Muscle of back (tissue), 11 donors: ENCODE measurements around the gene ZNF408. TPM values are rescaled to one million over a fixed set of nuclear protein-coding genes. Genes with fewer than 3 reads are reported as not detected.
"Not testable (repeated sequence)": the region's sequence is repeated elsewhere in the genome, so short reads cannot be mapped to it uniquely, and the experiment has no call there.

ENCODE experiments used
- DNase-seq, 3 donors: peaks; one replicate each; pipeline versions ENCODE4 v3.0.0 to v3.0.0-alpha.2; 2013
- polyA plus RNA-seq, 10 donors: library from polyadenylated mRNA; unstranded; fragments of 120-200 nt; gene quantifications; one replicate each; pipeline ENCODE4 v1.2.1, GENCODE V29; 2013; ENCODE audit not compliant: insufficient read length in 10 of 10

ZNF408 gene
- polyA plus RNA-seq, 10 donors, result 5.4 to 14.6 (median 6.9) TPM

DNA sequence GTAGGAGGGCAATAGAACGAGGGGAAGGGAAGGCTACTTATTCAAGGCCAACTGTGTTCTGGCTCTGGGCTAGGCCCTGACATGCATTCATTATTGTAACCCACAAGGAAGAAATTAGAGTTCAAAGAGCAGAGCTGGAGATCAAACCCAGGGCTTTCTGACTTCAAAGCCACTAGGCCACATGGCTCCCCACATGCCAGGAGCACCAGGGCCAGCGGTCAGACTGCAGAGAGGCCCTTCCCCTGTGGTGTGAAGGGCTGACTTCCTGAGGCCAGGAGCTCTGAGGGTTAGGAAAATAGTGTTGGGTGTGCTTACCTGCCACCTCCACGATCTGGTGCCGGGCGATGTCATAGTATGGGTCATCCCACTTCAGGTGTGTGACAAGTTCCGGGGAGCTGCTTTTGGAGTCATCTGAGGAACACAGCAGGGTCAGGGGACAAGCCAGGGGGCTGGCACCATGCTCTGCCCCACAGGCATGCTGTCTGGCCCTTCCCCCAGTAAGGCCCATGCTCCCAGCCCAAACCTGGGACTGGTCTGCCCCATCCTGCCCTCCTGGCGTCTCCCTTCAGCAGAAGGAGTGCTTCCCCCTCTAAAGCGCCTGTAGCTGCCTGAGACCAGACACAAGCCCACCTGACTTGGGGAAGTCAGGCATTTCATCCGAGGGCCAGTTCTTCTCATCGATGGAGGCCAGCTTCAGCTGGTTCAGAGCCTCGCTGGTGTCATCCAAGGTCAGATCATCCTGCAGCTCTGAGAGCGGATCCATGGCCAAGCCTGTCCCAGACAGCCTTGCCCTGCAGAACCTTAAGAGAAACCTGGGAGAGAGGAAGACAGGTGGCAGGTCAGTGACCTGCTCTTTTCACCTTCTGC lies 5.3 kb upstream of the ZNF408 start:
- peak in 1 of 3 donors; percentile 29 for DNase-seq

DNA sequence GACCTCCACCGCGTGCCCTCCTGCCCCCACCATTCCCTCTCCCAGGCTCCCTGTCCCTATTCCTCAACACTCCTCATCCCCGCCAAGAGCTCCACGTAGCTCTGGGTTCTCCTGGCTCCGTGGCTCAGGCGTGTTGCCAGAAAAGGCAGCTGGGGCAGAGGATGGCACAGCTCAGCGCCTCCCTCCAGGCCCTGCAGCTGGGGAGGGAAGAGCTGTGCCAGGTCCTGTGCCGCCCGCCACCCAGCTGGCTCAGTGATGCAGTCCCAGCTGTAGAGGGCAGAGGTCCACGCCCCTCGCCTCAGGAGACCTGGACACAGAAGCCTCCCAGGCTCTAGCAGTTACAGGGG lies 4.6 kb upstream of the ZNF408 start:
- peak; percentile 62 to 79 (median 68) for DNase-seq

DNA sequence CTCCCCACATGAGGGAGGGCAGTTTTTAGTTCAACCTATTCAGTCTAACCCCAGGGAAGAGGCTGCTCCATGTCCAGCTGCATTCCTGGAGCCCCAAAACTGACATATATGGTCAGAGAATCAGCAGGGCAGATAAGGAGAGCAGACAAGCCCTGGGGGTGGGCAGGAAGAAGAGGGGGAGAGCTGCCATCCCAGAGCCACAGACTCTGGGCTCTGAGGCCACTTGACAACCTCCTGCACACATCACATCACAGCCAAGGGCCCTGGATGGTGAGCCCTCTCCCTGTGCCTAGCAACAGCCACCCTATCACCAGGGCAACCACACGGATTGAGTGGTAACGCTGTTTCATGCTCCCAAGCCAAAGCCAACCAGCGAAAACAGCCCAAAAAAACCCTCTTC lies 3.5 kb upstream of the ZNF408 start:
- DNase-seq, result no peak

DNA sequence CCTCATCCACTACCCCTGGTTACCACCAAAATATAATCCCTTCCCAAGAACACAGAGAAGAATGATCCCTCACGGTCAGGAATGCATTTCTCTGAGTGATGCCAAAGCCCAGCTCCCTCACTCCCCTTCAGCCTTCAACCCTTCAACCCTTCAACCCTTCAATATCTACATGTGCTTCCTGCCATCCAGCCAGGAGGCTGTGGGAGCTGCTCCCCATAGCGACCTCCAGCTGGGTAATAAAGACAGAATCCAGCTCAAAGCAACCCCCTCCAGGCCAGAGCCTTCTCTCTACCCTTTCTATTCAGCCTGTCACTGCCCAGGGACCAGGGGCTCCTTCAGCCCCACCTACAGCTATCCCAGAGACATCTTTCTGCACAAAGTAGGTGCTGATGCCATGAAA lies 3.1 kb upstream of the ZNF408 start:
- no peak for DNase-seq

DNA sequence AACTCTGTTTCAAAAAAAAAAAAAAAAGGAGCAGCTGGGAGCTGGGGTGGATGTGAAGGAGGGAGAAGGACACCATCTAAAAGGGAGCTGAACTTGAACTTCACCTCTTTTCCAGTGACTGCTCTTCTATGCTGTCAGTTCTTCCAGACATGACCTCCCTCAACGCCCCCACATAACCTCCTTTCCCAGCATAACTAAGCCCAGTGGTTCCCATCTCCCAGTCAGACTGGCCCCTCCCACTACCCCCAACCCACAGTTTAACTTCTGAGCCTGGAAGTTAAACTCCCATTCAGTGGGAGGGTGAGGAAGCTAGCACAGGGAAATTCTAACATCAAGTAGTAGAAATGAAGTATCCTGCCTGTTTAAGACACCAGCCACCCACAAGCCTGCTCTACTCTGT lies 2.2 kb upstream of the ZNF408 start:
- no peak for DNase-seq

DNA sequence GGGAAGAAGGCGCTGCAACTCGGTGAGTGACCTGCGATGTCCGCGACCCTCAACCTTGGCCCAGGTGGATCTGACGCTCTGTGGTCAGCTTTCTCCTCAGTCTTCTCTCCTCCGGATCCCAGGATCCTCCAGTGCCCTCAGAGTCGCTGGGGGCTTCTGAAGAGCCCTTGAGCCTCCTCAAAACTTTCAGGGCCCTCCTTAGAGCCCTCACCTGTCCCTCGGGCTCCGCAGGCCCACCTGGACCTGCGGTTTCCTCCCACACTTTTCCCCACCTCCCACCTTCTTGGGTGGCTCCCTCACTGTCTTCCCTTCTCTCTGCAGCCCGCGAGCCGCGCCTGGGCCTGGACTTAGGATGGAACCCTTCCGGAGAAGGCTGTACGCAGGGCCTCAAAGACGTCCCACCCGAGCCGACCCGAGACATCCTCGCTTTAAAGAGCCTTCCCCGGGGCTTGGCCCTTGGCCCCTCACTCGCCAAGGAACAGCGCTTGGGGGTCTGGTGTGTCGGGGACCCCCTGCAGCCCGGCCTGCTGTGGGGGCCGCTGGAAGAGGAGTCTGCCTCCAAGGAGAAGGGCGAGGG lies 335 bp downstream of the ZNF408 start:
- no peak for DNase-seq

DNA sequence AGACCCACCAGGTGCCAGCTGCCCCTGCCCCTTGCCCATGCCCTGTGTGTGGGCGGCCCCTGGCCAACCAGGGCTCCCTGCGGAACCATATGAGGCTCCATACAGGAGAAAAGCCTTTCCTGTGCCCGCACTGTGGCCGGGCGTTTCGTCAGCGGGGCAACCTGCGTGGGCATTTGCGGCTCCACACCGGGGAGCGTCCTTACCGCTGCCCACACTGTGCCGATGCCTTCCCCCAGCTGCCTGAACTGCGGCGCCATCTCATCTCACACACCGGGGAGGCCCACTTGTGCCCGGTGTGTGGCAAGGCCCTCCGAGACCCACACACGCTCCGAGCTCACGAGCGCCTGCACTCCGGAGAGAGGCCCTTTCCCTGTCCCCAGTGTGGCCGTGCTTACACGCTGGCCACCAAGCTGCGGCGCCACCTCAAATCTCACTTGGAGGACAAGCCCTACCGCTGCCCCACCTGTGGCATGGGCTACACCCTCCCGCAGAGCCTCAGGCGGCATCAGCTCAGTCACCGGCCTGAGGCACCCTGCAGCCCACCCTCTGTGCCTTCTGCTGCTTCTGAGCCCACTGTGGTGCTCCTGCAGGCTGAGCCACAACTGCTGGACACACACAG lies 4.3 kb downstream of the ZNF408 start:
- no peak for DNase-seq

DNA sequence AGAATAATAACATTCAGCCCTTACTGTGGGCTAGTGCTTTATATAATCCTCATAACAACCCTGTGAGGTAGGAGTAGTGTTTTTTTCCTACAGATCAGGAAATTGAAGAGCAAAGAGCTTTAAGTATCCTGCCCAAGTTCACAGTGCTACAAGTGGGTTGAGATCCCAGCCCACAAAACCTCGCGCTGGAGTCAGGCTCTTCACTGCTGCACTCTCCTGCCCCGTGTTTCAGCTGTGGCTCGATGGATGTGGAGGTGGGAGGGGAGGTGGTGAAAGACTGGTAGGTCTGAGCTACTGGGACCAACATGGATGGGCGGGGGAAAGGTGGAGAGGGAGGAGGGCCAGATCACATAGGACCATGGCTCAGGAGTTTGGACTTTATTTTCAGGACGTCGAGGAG lies 6.1 kb downstream of the ZNF408 start:
- DNase-seq, result no peak

DNA sequence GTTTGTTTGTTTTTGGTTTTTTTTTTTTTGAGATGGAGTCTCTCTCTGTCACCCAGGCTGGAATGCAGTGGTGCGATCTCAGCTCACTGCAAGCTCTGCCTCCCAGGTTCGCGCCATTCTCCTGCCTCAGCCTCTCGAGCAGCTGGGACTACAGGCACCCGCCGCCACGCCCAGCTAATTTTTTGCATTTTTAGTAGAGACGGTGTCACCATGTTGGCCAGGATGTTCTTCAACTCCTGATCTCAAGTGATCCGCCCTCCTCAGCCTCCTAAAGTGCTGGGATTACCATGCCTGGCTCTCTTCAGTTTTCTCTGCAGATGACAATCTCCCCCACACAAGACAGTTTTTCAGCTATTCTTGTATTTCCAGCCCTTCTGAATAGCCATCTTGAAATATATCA lies 8.5 kb downstream of the ZNF408 start:
- DNase-seq, result not testable (repeated sequence)

DNA sequence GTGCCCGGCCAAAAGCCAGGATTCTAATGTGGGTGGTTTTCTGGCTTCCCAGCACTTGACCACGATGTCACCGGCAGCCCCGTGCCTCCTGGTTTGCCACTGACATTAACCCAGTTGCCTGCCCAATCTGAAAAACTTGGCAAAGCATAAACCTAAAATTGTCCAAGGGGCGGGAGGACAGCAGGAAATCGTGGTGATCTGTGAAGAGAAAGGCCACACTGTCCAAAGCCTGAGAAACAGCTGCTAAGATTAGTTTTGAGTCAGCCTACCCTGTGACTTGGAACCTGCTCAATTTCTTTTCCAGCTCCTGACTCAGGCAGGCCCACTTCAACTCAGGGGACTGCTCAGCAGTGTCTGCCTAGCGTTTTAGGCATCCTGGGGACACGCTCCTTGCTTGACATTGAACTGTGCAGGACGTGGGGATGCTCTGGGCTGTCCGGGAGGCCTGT lies 10.0 kb downstream of the ZNF408 start:
- DNase-seq, result peak; percentile 75 to 87 (median 83)

DNA sequence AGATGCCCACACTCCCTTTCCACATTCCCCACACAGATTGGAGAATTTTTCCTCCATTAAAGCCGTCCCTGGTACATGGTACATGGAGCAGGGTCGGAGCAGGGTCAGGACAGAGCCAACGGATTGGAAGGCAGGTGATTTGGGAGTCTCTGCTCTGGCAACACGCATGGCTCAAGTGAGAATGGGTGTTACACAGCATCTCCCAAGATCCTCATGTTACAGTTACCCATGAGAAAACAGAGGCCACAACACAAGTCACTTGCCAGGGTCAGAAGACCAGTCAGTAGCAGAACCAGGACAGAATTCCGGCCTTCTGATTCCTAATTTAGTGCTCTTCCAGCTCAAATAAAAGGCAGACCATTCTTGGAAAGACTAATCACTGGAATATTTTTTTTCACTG lies 10.5 kb downstream of the ZNF408 start:
- no peak for DNase-seq

DNA sequence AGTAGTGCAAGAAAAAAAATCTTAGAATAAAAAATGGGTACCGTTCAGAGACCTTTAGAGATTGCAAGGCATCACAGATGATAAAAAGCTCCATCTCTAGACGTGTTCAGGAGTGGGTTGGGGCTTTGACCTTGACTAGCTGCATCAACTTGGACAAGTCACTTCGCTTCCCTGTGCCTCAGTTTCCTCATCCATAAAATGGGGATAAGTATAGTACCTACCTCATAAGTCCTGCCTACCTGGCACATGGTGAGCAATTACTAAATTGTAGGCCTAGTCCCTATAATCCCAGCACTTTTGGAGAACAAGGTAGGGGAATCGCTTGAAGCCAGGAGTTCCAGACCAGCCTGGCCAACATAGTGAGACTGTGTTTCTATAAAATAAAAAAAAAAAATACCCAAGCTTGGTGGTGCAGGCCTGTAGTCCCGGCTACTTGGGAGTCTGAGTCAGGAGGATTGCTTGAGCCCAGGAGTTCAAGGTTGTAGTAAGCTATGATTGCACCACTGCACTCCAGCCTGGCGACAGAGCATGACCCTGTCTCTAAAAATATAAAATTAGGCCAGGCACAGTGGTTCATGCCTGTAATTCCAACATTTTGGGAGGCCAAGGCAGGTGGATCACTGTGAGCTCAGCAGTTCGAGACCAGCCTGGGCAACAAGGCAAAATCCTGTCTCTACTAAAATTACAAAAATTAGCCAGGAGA lies 12.2 kb downstream of the ZNF408 start:
- DNase-seq, result no peak

DNA sequence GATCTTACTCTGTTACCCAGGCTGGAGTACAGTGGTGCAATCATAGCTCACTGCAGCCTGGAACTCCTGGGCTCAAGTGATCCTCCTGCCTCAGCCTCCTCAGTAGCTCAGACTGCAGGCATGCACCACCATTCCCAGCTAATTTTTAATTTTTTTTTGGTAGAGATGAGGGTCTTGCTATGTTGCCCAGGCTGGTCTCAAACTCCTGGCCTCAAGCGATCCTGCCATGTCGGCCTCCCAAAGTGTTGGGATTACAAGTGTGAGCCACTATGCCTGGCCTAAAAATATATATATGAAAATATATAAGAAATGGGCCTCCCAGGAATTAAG lies 17.0 kb downstream of the ZNF408 start:
- not testable (repeated sequence) for DNase-seq

DNA sequence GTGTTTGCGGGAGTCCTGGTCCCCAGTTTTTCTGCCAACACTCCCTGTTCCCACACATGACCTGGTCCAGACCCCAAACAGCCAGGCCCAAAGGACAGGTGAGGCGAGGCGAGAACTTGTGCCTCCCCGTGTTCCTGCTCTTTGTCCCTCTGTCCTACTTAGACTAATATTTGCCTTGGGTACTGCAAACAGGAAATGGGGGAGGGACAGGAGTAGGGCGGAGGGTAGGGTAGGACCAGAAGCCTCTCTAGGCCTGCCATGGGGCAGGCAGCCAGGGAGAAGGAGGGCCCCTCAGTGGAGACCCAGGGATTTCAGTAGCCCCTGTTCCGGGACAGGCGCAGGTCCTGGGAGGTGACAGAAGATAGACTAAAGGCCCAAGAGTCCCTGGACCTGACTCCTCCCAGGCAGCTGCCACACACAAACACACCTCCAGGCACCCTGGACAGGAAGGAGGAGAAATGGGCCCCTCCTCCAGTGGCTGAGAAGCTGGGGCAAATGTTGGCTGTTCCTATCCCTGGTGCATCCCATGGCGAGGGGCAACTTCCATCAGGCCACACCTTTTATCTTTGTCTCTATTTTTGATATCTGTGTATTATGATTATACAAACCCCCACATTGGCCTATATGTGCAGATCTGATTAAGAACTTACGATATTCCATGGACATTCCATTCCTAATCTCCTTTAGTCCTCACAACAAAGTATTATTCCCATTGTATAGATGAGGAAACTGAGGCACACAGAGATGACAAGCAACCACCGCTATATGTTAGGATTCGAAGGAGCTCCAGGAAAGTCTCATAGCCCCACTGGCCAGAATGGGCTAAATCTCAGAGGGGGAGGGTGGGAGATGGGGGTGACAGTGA lies 17.6 kb downstream of the ZNF408 start:
- no peak for DNase-seq

DNA sequence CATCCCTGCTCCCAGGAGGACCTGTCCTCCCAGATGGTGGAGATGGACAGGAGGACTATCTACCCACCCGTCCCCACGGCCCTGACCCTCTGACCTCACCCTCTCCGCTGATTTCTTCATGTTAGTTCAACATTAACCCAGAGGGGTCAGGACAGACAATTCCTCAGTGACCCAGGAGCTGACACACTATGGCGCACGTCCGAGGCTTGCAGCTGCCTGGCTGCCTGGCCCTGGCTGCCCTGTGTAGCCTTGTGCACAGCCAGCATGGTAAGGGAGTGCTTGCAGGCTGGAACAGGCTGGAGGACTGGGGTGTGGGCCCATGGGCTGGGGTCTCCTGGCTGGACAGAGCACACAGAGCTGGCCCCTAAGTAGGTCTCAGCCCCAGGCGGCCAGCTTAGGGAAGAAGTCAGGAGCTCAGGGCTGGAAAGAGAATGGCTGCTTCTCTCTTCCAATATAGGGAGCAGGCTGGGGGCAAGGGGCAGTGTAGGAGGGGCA lies 18.3 kb downstream of the ZNF408 start, which contains the start of gene F2:
TSS of gene F2 (plus strand) at position 166 of the 495 bp plus-strand sequence. CDS start at position 189, 23 bp downstream.
- no peak for DNase-seq

DNA sequence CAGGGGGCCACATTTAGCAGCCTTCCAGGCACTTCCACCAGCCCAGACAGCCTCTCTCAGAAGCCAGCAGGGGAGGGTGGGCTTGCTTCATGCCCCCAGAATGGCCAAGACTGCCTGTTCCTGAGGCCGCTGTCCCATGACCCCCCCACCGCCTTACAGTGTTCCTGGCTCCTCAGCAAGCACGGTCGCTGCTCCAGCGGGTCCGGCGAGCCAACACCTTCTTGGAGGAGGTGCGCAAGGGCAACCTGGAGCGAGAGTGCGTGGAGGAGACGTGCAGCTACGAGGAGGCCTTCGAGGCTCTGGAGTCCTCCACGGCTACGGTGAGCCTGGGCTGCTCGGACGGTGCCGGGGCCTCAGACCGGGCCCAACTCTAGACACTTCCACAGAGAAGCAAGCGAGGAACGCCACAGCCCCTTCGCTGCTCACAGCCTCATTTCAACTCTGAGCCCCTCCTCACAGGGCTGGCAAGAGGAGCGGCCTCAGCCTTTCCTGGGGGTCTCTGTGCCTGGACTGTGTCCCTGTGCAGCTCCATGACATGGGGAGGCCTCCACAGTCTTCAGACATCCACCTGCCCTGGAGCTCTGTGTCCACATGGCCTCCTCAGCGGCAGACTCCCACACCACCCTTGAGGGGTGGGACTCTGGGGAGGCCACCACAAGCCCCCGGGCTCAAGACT lies 18.9 kb downstream of the ZNF408 start:
- no peak for DNase-seq

DNA sequence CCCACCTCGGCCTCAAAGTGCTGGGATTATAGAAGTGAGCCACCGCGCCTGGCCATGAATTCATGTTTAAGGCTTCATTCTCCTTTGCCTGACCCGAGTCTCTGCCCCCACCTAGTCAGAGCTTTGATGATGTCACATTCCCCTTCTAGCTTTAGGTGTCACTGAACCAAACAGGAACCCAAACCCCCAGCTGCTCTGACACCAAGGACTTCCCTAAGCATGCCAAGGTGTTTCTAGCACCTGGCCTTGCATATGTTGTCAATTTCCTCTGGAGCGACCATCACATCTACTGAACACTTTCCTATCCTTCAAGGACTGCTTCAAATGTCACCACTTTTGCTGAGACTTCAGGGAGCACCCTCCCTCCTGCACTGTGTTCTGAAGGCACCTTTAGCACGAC lies 20.5 kb downstream of the ZNF408 start:
- DNase-seq, result no peak

DNA sequence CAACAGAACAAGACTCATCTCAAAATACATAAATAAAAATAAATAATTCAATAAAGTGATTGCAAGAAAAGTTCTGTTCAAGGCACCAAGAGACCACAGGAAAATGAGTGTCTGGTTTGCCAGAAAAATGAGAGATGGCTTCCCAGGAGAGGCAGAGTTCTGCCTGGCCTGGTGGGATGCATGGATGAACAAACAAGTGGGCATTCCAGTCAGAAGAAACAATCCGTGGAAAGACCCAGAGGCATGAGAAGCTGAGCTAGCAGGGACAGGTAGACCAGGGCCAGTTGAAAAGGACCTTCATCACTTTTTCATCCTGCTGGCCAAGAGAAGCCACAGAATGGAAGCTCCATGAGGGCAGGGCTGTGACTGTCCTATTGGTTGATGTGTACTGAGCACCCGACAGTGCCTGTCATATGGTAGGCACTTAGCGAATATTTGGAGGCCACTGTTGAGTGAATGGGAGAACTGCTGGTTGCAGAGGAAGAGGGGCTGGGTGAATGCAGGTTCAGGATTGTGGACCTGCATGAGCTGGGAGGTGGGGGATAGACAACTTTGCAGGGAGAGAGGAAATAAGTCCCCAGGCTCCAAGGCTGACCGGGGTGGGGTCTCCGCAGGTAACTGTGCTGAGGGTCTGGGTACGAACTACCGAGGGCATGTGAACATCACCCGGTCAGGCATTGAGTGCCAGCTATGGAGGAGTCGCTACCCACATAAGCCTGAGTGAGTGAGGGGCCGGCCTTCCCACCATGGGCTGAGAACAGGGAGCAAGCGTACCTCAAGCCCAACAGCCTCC lies 21.9 kb downstream of the ZNF408 start:
- no peak for DNase-seq

DNA sequence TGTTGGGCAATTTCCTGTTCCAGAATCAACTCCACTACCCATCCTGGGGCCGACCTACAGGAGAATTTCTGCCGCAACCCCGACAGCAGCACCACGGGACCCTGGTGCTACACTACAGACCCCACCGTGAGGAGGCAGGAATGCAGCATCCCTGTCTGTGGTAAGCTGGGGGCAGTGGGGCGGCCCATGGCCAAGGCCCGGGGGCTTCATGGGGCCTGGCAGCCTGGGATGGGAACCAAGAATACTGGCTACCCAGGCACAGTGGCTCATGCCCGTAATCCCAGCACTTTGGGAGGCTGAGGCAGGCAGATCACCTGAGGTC lies 22.5 kb downstream of the ZNF408 start:
- DNase-seq, result no peak

DNA sequence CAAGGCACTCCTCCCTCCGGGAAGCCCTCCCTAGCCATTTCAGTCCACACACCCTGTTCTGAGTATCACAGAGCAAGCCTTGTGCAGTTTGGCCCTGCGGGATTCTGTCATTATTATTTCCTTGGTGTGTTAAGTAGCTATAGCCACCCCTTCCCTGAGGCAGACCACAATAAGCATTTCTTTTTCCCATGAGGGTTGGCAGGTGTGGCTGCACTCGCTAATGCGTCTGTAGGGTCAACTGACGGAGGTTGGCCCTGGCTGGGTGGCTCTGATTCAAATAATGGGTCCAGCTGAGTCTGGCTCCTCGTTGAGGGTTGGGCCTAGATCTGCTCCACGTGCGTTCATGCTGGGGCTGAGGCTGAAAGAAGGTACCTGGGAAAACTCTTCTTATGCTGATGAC lies 23.3 kb downstream of the ZNF408 start:
- no peak for DNase-seq
